GM23338 (cell line): ENCODE measurements around the gene DOCK3. TPM values are rescaled to one million over a fixed set of nuclear protein-coding genes. Genes with fewer than 3 reads are reported as not detected.

ENCODE experiments used
- ATAC-seq: fragments of 200-7000 bp; cut with Tn5 transposase; 3 replicates; pipeline ENCODE4 v1.9.1; 2020
- DNase-seq: peaks from one replicate; pipeline ENCODE4 v3.0.0-alpha.2; 2015; ENCODE audit warnings: low spot score
- H2AFZ ChIP-seq: fragments of 200-600 bp; sonication (generic); 2 replicates; pipeline ENCODE4 v1.8.0; 2016; ENCODE audit warnings: antibody characterized with exemption, mild to moderate bottlenecking, moderate library complexity
- H3F3A ChIP-seq: fragments of 200-600 bp; sonication (generic); replicated peaks from 2 replicates; pipeline ENCODE4 v1.8.0; 2017; ENCODE audit warnings: antibody characterized with exemption, mixed run types, low read depth
- H3K27ac ChIP-seq: fragments of 200-600 bp; sonication (generic); 2 replicates; pipeline ENCODE4 v1.6.1; 2016; ENCODE audit warnings: low read depth
- H3K27me3 ChIP-seq: fragments of 200-600 bp; sonication (generic); 2 replicates; pipeline ENCODE4 v1.8.0; 2016; ENCODE audit warnings: mild to moderate bottlenecking, mixed run types, moderate library complexity; ENCODE audit not compliant: insufficient read depth
- H3K36me3 ChIP-seq: fragments of 200-600 bp; sonication (generic); 2 replicates; pipeline ENCODE4 v1.8.0; 2016; ENCODE audit warnings: mild to moderate bottlenecking; ENCODE audit not compliant: insufficient read depth
- H3K4me1 ChIP-seq: fragments of 200-600 bp; sonication (generic); 2 replicates; pipeline ENCODE4 v1.8.0; 2016; ENCODE audit warnings: mild to moderate bottlenecking, moderate library complexity; ENCODE audit not compliant: insufficient read depth
- H3K4me2 ChIP-seq: fragments of 200-600 bp; sonication (generic); 2 replicates; pipeline ENCODE4 v1.7.1; 2017; ENCODE audit warnings: mixed run types
- H3K4me3 ChIP-seq: fragments of 200-600 bp; sonication (generic); 2 replicates; pipeline ENCODE4 v1.6.1; 2016; ENCODE audit warnings: mixed run types
- H3K79me2 ChIP-seq: fragments of 200-600 bp; sonication (generic); replicated peaks from 2 replicates; pipeline ENCODE4 v1.8.0; 2017; ENCODE audit warnings: mild to moderate bottlenecking; ENCODE audit not compliant: insufficient read depth
- H3K9me2 ChIP-seq: fragments of 200-600 bp; sonication (generic); 2 replicates; pipeline ENCODE4 v1.8.0; 2017; ENCODE audit not compliant: insufficient read depth
- H4K20me1 ChIP-seq: fragments of 200-600 bp; sonication (generic); replicated peaks from 2 replicates; pipeline ENCODE4 v1.8.0; 2017; ENCODE audit warnings: mild to moderate bottlenecking; ENCODE audit not compliant: insufficient read depth
- H3K27ac Mint-ChIP-seq: 2 replicates; pipeline ENCODE4 v1.8.0; 2020; ENCODE audit warnings: inconsistent platforms, mild to moderate bottlenecking, moderate library complexity, mixed read lengths
- H3K27me3 Mint-ChIP-seq: 3 replicates; pipeline ENCODE4 v1.8.0; 2022; ENCODE audit warnings: low read depth, mild to moderate bottlenecking, moderate library complexity, mixed read lengths, inconsistent platforms; ENCODE audit not compliant: insufficient read depth, poor library complexity
- H3K36me3 Mint-ChIP-seq: 3 replicates; pipeline ENCODE4 v1.8.0; 2021; ENCODE audit warnings: low read depth, mild to moderate bottlenecking, inconsistent platforms, moderate library complexity, mixed read lengths
- H3K4me1 Mint-ChIP-seq: 3 replicates; pipeline ENCODE4 v1.8.0; 2020; ENCODE audit warnings: mild to moderate bottlenecking, inconsistent platforms, mixed read lengths
- H3K4me3 Mint-ChIP-seq: 3 replicates; pipeline ENCODE4 v1.8.0; 2021; ENCODE audit warnings: moderate library complexity, mild to moderate bottlenecking, inconsistent platforms, mixed read lengths
- H3K9me3 Mint-ChIP-seq: 3 replicates; pipeline ENCODE4 v1.8.0; 2020; ENCODE audit warnings: moderate library complexity, mild to moderate bottlenecking, inconsistent platforms, mixed read lengths
- CREB1 ChIP-seq: fragments of 250-450 bp; sonication (Bioruptor Pico); IDR thresholded peaks from 2 replicates; pipeline ENCODE4 v1.5.0; 2020; ENCODE audit warnings: low read depth, mild to moderate bottlenecking, moderate library complexity
- EZH2 ChIP-seq: fragments of 200-600 bp; sonication (generic); IDR thresholded peaks from one replicate; pipeline ENCODE4 v1.8.0; 2017; ENCODE audit warnings: antibody characterized with exemption, mild to moderate bottlenecking, low read depth; ENCODE audit not compliant: unreplicated experiment
- EZH2phosphoT487 ChIP-seq: fragments of 200-600 bp; sonication (generic); IDR thresholded peaks from one replicate; pipeline ENCODE4 v1.8.1; 2018; ENCODE audit warnings: antibody characterized with exemption; ENCODE audit not compliant: unreplicated experiment
- JUNB ChIP-seq: IDR thresholded peaks from one replicate; pipeline ENCODE4 v1.6.1; 2016; ENCODE audit warnings: antibody characterized with exemption; ENCODE audit not compliant: unreplicated experiment
- NANOG ChIP-seq: IDR thresholded peaks from 2 replicates; pipeline ENCODE4 v1.6.1; 2016; ENCODE audit warnings: antibody characterized with exemption, borderline replicate concordance
- POLR2AphosphoS5 ChIP-seq: IDR thresholded peaks from 2 replicates; pipeline ENCODE4 v1.6.1; 2016; ENCODE audit warnings: antibody characterized with exemption, low read depth
- ZNF114 ChIP-seq: fragments of 250-450 bp; sonication (Bioruptor Pico); IDR thresholded peaks from 2 replicates; pipeline ENCODE4 v1.5.0; 2020; ENCODE audit warnings: mild to moderate bottlenecking, moderate library complexity
- ZNF331 ChIP-seq: fragments of 250-450 bp; sonication (Bioruptor Pico); IDR thresholded peaks from 2 replicates; pipeline ENCODE4 v1.5.0; 2020; ENCODE audit warnings: low read depth, mild to moderate bottlenecking, moderate library complexity
- polyA plus RNA-seq: library from polyadenylated mRNA; unstranded; fragments of >200 nt; fragmentation: Nextera tagmentation; extraction: Ambion mirVana; gene quantifications from 2 replicates; pipeline ENCODE4 v1.2.1, GENCODE V29; 2016
- total RNA-seq: library from RNA; depleted of rRNA; stranded (reverse); fragments of >200 nt; shearing (Covaris generic); gene quantifications from 2 replicates; pipeline ENCODE4 v1.2.3, GENCODE V29; 2014
- TF ChIP-seq, protein P1 (sequence below): fragments of 250-450 bp; sonication (Bioruptor Pico); IDR thresholded peaks from 2 replicates; pipeline ENCODE4 v1.5.0; 2020; ENCODE audit warnings: mild to moderate bottlenecking, moderate library complexity
- TF ChIP-seq, protein P2 (sequence below): IDR thresholded peaks from one replicate; pipeline ENCODE4 v1.6.1; 2018; ENCODE audit warnings: antibody characterized with exemption; ENCODE audit not compliant: unreplicated experiment
- TF ChIP-seq, protein P3 (sequence below), 2 experiments: fragments of 200-600 bp in 1 of 2; sonication (generic) in 1 of 2; conservative IDR thresholded peaks; 2 replicates each; pipeline versions ENCODE4 v1.5.1 to v1.6.1; 2016 to 2017; ENCODE audit warnings: antibody characterized with exemption in 2 of 2, low read depth in 2 of 2, mild to moderate bottlenecking in 2 of 2, moderate library complexity in 1 of 2
- TF ChIP-seq, protein P4 (sequence below): IDR thresholded peaks from 2 replicates; pipeline ENCODE4 v1.6.1; 2016; ENCODE audit warnings: antibody characterized with exemption

The DOCK3 gene
- total and polyA plus RNA-seq, 2 experiments from 2014 or later = 2.4 to 5.6 TPM

DNA sequence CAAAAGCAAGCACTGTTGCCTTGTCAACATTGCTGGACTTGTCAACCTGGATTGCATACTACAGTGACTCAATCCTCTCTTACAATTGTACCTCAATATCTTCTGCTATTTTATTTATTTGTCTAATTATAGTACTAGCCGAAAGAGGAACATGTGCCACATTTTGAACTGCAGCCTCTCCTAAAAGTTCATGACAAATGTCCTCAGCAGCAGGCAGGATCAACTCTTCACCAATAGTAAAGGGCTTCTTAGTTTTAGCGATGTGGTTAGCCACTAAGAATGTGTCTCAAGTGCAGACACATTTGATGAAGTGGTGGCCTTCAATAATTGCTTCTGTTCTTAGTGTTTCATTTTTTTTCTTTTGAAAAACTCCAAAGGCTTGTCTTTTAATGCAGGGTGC, 13.2 kb downstream of the DOCK3 start:
- peaks cover 5% of the 10 kb centered on the region; the same call in 1 of the 3 replicates for H3K9me3 Mint-ChIP-seq
- peak overlapping the region; percentile 63; the same call in 1 of the 2 replicates for H3K27ac ChIP-seq
- no peak overlapping the region for H3K4me3 ChIP-seq
- no peaks in the 10 kb centered on the region for H3K27me3 Mint-ChIP-seq
- peaks cover 9% of the 10 kb centered on the region for H3K36me3 Mint-ChIP-seq
- no peak overlapping the region for H3K4me2 ChIP-seq
- 0 out of 2 replicates have a peak, but pooled peaks cover 4% of the 10 kb centered on the region for H4K20me1 ChIP-seq
- H3K9me2 ChIP-seq = no peaks in the 10 kb centered on the region
- H3K4me3 Mint-ChIP-seq = no peak overlapping the region
- H3K4me1 ChIP-seq = peaks cover 19% of the 10 kb centered on the region
- no peak overlapping the region for H2AFZ ChIP-seq
- no peaks in the 10 kb centered on the region for H3F3A ChIP-seq
- no peaks in the 10 kb centered on the region for H3K27me3 ChIP-seq
- no peak overlapping the region for H3K27ac Mint-ChIP-seq
- peaks cover 78% of the 10 kb centered on the region for H3K79me2 ChIP-seq
- H3K4me1 Mint-ChIP-seq = peaks cover 12% of the 10 kb centered on the region
- no peak for ATAC-seq
- DNase-seq = no peak
- H3K36me3 ChIP-seq = no peaks in the 10 kb centered on the region
- TF ChIP-seq EZH2 (no peak), NANOG (no peak), ZNF114 (no peak), ZNF331 (CRISPR knock-in tag) (no peak), CREB1 (CRISPR knock-in tag) (no peak), EZH2phosphoT487 (no peak), JUNB (no peak), POLR2AphosphoS5 (no peak)
- TF ChIP-seq, protein P1, sequence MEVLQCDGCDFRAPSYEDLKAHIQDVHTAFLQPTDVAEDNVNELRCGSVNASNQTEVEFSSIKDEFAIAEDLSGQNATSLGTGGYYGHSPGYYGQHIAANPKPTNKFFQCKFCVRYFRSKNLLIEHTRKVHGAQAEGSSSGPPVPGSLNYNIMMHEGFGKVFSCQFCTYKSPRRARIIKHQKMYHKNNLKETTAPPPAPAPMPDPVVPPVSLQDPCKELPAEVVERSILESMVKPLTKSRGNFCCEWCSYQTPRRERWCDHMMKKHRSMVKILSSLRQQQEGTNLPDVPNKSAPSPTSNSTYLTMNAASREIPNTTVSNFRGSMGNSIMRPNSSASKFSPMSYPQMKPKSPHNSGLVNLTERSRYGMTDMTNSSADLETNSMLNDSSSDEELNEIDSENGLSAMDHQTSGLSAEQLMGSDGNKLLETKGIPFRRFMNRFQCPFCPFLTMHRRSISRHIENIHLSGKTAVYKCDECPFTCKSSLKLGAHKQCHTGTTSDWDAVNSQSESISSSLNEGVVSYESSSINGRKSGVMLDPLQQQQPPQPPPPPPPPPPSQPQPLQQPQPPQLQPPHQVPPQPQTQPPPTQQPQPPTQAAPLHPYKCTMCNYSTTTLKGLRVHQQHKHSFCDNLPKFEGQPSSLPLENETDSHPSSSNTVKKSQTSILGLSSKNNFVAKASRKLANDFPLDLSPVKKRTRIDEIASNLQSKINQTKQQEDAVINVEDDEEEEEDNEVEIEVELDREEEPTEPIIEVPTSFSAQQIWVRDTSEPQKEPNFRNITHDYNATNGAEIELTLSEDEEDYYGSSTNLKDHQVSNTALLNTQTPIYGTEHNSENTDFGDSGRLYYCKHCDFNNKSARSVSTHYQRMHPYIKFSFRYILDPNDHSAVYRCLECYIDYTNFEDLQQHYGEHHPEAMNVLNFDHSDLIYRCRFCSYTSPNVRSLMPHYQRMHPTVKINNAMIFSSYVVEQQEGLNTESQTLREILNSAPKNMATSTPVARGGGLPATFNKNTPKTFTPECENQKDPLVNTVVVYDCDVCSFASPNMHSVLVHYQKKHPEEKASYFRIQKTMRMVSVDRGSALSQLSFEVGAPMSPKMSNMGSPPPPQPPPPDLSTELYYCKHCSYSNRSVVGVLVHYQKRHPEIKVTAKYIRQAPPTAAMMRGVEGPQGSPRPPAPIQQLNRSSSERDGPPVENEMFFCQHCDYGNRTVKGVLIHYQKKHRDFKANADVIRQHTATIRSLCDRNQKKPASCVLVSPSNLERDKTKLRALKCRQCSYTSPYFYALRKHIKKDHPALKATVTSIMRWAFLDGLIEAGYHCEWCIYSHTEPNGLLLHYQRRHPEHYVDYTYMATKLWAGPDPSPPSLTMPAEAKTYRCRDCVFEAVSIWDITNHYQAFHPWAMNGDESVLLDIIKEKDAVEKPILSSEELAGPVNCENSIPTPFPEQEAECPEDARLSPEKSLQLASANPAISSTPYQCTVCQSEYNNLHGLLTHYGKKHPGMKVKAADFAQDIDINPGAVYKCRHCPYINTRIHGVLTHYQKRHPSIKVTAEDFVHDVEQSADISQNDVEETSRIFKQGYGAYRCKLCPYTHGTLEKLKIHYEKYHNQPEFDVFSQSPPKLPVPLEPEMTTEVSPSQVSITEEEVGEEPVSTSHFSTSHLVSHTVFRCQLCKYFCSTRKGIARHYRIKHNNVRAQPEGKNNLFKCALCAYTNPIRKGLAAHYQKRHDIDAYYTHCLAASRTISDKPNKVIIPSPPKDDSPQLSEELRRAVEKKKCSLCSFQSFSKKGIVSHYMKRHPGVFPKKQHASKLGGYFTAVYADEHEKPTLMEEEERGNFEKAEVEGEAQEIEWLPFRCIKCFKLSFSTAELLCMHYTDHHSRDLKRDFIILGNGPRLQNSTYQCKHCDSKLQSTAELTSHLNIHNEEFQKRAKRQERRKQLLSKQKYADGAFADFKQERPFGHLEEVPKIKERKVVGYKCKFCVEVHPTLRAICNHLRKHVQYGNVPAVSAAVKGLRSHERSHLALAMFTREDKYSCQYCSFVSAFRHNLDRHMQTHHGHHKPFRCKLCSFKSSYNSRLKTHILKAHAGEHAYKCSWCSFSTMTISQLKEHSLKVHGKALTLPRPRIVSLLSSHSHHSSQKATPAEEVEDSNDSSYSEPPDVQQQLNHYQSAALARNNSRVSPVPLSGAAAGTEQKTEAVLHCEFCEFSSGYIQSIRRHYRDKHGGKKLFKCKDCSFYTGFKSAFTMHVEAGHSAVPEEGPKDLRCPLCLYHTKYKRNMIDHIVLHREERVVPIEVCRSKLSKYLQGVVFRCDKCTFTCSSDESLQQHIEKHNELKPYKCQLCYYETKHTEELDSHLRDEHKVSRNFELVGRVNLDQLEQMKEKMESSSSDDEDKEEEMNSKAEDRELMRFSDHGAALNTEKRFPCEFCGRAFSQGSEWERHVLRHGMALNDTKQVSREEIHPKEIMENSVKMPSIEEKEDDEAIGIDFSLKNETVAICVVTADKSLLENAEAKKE (CRISPR knock-in tag) = no peak
- TF ChIP-seq, protein P2, sequence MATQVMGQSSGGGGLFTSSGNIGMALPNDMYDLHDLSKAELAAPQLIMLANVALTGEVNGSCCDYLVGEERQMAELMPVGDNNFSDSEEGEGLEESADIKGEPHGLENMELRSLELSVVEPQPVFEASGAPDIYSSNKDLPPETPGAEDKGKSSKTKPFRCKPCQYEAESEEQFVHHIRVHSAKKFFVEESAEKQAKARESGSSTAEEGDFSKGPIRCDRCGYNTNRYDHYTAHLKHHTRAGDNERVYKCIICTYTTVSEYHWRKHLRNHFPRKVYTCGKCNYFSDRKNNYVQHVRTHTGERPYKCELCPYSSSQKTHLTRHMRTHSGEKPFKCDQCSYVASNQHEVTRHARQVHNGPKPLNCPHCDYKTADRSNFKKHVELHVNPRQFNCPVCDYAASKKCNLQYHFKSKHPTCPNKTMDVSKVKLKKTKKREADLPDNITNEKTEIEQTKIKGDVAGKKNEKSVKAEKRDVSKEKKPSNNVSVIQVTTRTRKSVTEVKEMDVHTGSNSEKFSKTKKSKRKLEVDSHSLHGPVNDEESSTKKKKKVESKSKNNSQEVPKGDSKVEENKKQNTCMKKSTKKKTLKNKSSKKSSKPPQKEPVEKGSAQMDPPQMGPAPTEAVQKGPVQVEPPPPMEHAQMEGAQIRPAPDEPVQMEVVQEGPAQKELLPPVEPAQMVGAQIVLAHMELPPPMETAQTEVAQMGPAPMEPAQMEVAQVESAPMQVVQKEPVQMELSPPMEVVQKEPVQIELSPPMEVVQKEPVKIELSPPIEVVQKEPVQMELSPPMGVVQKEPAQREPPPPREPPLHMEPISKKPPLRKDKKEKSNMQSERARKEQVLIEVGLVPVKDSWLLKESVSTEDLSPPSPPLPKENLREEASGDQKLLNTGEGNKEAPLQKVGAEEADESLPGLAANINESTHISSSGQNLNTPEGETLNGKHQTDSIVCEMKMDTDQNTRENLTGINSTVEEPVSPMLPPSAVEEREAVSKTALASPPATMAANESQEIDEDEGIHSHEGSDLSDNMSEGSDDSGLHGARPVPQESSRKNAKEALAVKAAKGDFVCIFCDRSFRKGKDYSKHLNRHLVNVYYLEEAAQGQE = no peak
- TF ChIP-seq, protein P3, sequence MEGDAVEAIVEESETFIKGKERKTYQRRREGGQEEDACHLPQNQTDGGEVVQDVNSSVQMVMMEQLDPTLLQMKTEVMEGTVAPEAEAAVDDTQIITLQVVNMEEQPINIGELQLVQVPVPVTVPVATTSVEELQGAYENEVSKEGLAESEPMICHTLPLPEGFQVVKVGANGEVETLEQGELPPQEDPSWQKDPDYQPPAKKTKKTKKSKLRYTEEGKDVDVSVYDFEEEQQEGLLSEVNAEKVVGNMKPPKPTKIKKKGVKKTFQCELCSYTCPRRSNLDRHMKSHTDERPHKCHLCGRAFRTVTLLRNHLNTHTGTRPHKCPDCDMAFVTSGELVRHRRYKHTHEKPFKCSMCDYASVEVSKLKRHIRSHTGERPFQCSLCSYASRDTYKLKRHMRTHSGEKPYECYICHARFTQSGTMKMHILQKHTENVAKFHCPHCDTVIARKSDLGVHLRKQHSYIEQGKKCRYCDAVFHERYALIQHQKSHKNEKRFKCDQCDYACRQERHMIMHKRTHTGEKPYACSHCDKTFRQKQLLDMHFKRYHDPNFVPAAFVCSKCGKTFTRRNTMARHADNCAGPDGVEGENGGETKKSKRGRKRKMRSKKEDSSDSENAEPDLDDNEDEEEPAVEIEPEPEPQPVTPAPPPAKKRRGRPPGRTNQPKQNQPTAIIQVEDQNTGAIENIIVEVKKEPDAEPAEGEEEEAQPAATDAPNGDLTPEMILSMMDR (conservative IDR thresholded peaks at IDR 0.05; ENCODE audit: low read depth in 2 of 2) = no peak
- TF ChIP-seq, protein P4, sequence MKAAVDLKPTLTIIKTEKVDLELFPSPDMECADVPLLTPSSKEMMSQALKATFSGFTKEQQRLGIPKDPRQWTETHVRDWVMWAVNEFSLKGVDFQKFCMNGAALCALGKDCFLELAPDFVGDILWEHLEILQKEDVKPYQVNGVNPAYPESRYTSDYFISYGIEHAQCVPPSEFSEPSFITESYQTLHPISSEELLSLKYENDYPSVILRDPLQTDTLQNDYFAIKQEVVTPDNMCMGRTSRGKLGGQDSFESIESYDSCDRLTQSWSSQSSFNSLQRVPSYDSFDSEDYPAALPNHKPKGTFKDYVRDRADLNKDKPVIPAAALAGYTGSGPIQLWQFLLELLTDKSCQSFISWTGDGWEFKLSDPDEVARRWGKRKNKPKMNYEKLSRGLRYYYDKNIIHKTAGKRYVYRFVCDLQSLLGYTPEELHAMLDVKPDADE = no peak
